Fibroblast of mammary gland (primary cell): ENCODE results near the gene SSR2.
"Not testable (repeated sequence)": the region's sequence is repeated elsewhere in the genome, so short reads cannot be mapped to it uniquely, and the experiment has no call there.

ENCODE experiments used
- DNase-seq: peaks from one replicate; pipeline ENCODE4 v3.0.0-alpha.2; 2010; ENCODE audit warnings: low read depth
- H3K4me3 ChIP-seq: 2 replicates; pipeline ENCODE4 v1.5.1; 2011; ENCODE audit warnings: low read depth, mild to moderate bottlenecking, low read length, moderate library complexity; ENCODE audit not compliant: control insufficient read depth
- TF ChIP-seq, protein P1 (sequence below): conservative IDR thresholded peaks from 2 replicates; pipeline ENCODE4 v1.5.1; 2011; ENCODE audit warnings: low read depth, low read length, inconsistent platforms; ENCODE audit not compliant: control insufficient read depth, insufficient read depth

SSR2 gene

DNA sequence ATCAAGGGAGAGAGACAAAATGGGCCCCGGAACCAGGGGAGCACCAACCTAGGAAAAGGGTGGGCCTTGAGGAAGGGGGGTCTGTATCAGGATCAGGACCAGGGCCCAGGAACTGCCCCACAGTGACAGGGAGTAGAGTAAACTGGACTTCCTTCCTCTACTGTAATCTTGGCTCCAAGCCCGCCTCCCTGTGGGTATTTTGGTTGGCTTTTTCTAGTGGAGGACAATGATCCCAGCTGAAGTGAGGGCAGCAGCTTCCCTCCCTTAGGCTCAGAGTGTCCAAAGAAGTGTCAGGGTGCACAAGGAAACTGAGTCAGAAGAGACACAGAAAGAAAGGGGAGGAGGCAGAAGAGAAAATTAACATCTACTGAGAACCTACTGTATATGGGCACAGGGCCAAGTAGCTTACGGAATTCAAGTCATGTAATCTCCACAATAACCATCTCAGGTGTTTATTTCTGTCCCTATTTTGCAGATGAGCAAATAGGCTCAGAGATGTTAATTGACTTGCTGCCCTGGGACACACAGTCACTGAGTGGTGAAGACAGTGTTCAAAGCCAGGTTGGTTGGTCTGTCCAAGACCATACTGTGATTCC lies 28.0 kb upstream of the SSR2 start:
- TF ChIP-seq, protein P1, sequence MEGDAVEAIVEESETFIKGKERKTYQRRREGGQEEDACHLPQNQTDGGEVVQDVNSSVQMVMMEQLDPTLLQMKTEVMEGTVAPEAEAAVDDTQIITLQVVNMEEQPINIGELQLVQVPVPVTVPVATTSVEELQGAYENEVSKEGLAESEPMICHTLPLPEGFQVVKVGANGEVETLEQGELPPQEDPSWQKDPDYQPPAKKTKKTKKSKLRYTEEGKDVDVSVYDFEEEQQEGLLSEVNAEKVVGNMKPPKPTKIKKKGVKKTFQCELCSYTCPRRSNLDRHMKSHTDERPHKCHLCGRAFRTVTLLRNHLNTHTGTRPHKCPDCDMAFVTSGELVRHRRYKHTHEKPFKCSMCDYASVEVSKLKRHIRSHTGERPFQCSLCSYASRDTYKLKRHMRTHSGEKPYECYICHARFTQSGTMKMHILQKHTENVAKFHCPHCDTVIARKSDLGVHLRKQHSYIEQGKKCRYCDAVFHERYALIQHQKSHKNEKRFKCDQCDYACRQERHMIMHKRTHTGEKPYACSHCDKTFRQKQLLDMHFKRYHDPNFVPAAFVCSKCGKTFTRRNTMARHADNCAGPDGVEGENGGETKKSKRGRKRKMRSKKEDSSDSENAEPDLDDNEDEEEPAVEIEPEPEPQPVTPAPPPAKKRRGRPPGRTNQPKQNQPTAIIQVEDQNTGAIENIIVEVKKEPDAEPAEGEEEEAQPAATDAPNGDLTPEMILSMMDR = no peak
- no peak overlapping the region for H3K4me3 ChIP-seq
- no peak for DNase-seq

DNA sequence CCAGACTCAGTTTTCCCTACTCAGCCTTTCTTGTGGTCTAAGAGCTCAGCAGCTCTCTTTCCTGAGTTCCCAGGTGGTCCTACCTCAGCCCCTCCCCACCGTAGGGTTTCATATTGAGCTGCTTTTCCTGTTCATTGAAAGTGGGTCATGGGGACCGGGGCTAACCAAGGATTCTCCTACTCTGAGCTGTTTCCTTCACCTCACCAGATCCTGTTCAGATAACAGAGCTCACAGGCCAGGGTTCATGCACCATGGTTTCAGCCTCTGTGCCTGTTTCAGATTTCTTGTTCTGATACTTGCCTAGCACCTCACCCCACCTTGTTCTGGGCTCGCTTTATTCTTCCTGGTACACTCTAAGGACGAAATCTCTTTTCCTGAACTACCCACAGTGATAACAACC lies 24.3 kb upstream of the SSR2 start:
- no peak for DNase-seq
- no peak overlapping the region for H3K4me3 ChIP-seq
- TF ChIP-seq, protein P1 = no peak

DNA sequence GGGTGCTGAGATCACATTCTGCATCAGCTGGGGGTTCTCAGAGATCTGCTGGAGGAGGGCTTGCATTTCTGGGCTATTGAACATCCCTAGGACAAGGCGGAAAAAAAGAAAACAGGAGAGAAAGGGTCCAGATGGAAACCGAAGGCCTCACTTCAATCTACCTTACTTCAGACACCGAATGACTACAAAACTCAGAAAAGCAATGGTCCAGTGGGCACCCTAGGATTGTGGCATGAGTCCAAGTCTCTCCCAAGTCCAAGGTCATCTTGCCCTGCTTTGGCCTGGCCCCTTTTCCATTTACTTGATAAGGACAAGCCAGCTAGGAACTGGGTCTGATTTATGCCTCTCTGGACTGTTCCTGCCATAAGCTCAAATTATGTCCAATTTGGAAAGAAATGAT lies 22.1 kb upstream of the SSR2 start:
- TF ChIP-seq, protein P1 = no peak
- H3K4me3 ChIP-seq = no peak overlapping the region
- no peak for DNase-seq

DNA sequence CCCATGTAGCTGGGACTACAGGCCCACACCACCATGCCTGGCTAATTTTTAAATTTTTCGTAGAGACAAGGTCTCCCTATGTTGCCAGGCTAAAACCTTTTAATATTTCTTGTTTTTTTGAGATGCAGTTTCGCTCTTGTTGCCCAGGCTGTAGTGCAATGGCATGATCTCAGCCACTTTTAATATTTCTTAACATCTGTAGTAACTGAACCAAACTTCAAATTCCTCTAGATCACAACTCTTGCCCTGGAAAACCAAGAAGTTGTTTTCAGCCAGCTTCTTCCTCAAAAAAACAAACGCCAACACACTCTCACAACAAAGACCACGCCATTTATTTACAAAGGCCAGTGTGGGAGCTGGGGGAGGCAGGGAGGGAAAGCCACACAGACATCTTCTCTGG lies 14.2 kb upstream of the SSR2 start:
- DNase-seq, H3K4me3 ChIP-seq: not testable (repeated sequence)

DNA sequence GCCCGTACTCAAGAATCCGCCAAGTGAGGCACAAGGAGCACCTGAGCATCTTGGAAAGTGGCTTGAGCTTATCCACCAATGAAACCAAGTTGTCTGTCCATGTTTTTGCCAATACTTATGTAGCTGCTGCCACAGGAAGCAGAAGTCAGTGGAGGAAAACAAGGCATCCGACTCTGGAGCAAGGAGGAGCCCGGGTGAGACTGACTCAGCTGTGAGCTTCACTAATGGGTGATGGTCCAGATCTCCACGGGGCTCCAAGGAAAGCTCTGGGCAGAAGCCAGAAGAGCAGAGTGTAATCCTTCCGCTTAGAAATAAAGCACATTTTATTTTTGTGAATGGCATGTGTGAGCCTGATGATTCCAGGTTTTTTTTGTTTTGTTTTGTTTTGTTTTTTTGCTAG lies 12.3 kb upstream of the SSR2 start:
- TF ChIP-seq, protein P1 = no peak
- peak; percentile 54 for DNase-seq
- no peak overlapping the region for H3K4me3 ChIP-seq

DNA sequence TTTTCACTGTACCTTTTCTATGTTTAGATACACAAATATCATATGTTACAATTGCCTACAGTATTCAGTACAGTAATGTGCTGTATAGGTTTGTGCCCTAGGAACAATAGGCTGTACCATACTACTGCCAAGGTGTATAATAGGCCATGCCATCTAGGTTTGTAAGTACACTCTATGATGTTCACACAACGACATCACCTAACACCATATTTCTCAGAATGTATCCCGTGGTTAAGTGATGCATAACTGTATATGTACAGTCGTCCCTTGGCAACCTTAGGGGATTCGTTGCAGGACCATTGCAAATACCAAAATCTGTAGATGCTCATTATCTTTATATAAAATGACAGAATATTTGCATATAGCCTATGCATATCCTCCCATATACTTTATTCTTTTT lies 5.8 kb upstream of the SSR2 start:
- H3K4me3 ChIP-seq = no peak overlapping the region
- DNase-seq = no peak
- TF ChIP-seq, protein P1 = no peak

DNA sequence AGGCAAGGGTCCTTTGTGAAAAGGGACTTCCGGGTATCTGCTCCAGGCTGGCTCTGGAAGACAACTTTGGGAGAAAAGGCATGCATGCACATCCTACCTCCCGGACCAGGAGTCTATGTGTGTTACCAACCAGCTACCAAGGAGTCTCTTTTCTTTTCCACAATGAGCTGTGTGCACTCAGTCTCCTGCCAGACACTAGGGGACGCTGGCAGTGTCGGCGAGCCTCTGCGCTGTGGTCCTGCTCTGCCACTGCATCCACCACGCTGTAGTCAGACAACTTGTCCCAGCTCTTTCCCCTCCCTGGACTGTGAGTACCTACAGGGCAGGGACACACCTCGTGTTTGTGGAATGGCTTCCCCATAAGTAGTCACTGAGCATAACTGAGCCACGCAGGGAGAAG lies 5.1 kb upstream of the SSR2 start:
- DNase-seq = peak; percentile 35
- no peak overlapping the region for H3K4me3 ChIP-seq
- TF ChIP-seq, protein P1 = peak; percentile 73
